Left cardiac atrium (tissue), 4 donors: ENCODE results near the gene GSN. TPM values are rescaled to one million over a fixed set of nuclear protein-coding genes. Genes with fewer than 3 reads are reported as not detected.
A peak's percentile ranks its signal among the peaks of the same experiment; 100 is the strongest.

Experiments used
- ATAC-seq, 2 donors: fragments of 200-7000 bp; cut with Tn5 transposase; one replicate each; pipeline ENCODE4 v1.9.1; 2020; ENCODE audit warnings: mild to moderate bottlenecking in 2 of 2, moderate library complexity in 2 of 2
- DNase-seq: peaks from one replicate; pipeline ENCODE4 v3.0.0-alpha.2; 2020
- intact Hi-C, 2 donors: fragments of 100-400 bp; cut with DNase I; formaldehyde crosslinking; loops; one replicate each; pipeline versions ENCODE4 v1.14.1 to v1.15.1; 2022 to 2023
- total RNA-seq, 2 donors: library from RNA; stranded (reverse); fragmentation: NEBNext Ultra II Directional; extraction: Animal tissue kit (Norgen Biotek cat#: 25700); gene quantifications; one replicate each; pipeline ENCODE4 v1.2.1, GENCODE V29; 2021
- donor health status: DM: no; HTN: yes; CAD: no.
- donor health status: DM: no; HTN: yes; CAD: no; lungs with severe emphysema.
- donor health status: DM: yes; HTN: yes; CAD: no.
- donor health status: Dilated cardiomyopathy.

GSN gene
- total RNA-seq, 2 donors from 2014 or later = 881 to 1,287 TPM

DNA sequence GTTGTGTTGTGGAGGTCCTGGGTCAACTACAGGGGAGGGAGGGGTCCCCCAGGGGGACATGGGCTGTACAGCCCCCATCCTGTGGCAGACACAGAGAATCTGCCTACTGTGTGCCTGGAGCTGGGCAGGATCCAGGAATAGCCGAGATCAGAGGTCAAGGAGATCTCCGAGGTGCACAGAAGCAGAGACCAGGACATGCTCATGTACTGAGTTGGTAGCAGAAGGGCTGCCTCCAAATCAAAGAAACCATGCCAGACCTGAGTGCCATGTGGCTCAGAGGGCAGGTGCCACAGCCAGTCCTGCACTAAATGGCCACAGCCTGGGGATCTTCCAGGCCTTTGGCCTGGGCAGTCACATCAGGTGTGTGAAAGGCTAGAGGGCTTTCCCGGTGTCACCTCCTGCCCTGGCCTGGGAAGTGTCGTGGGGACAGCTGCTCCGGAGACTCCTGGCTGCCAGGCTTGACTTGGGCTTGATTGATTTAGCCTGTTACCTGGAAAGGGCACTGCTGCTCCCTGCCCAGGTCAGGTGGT lies 27.8 kb downstream of the GSN start:
- peak; percentile 22 for DNase-seq
- ATAC-seq = no peak
- intact Hi-C loops = no loop called here

DNA sequence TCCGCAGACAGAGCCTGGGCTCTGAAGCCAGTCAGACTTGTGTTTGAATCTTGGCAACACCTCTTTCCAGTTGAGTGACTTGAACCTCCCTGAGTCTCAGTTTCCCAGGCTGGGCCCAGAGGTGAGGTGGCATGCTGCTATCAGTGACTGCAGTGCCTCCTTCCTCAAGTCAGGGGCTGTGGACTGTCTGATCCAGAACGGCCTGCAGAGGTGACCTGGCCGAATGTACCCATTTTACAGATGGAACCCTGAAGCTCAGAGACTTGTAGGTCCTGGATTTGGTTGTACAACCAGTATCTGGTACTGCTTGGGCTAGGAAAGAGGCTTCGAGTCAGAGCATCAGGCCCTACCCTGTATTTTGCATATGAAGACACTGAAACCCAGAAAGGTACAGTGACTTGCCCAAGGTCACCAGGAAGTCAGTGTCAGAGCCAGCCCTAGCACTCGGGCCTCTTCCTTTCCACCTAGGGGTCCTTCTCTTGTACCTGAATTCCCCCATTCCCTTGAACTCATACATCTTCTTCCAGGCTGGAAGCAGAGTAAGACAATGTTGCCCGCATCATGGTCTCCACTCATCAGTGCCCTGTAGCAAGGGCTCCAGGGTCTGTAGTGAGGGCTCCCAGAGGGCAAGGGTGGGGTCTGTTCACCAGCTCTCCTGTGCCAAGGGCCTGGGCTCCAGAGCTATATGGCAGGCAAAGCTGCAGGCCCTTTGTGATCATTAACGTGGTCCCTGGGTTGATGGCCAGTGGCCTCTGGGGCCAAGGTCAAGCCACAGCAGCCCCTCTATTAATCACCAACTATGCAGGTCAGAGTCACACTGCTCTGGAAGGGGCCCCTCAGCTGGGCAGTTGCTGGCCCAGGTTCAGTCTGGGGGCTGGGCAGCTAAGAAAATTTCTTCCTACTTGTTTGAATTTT lies 28.5 kb downstream of the GSN start:
- no peak for DNase-seq
- no peak for ATAC-seq
- intact Hi-C loops = no loop called here

DNA sequence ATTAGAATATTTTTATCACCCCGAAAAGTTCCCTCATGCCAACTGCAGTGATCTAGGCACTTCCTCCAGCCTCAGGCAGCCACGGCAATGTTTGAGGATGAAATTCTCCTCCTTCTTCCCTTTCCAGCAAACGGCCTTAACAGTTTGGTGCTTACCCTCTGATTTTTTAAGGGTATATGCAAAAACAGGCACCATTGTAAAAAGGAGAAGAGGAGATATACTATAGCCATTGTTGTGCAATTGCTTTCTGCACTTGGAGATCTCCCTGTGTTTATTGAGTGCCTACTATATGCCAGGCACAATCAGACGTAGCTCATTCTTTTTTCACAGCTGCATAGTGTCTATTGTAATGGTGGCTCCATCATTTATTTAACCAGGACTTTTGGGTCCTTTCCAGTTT lies 29.4 kb downstream of the GSN start:
- intact Hi-C loops = no loop called here
- no peak for DNase-seq
- no peak for ATAC-seq

DNA sequence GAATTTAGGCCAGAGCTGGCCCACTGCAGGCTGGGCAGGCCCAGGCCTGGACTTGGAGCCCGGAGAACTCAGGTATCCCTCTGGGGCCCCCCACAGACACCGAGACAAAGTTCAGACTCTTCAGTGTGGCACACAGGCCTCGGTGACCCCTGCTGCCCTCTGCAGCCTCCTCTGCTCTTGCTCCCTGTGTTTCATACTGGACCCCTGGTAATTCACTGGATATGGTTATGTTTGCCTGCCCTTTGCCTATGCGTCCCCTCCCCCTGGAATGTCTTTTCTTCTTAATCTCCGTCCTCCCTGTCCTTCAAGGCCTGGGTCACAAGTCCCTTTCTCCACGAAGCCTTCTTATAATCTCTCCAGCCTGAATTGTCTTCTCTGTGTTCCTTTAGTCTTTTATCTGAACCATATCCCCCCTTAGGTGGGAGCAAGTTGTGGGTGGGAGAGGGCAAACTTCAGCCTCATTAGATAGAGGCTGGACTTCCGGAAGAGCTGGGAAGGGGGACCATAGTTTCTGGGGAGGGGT lies 30.1 kb downstream of the GSN start:
- intact Hi-C loops = no loop called here
- DNase-seq (no peak), ATAC-seq (no peak)

DNA sequence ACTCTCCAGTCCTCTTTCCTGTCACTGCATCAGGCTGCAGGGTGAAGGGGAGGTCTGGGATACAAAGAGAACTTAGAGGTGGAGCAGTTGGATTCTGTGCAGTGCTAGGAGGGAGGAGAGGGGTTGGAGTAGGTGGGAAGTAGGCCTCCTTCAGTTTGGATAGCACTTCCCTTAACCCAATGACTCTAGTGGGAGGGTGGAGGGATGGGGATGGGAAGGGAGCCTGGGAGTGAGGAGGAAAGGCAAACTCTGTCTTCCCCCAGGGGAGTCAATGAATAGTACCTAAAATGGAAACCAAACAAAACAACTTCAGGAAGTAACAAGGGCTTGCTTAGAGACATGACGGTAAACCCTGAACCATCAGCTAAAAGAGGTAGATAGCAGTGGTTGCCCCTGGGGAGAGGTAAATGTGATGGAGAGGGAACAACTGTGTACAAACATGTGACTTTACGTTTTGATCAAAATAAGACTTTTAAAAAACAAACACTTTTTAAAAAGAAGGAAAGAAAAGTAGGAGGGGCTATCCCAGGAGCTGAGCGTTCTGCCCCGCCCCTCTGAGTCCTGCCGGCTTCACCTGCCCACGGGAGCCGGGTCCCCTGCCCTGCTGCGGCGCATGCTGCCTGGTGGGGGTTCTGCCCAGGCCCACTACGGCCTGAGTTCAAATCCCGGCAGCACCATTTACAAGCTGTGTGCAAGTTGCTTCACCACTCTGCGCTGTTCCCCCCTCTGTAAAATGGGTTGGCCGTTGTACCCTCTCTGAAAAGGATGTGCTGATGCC lies 30.9 kb downstream of the GSN start:
- ATAC-seq (peak; percentile 35 to 70), DNase-seq (no peak)
- intact Hi-C loops = no loop called here

DNA sequence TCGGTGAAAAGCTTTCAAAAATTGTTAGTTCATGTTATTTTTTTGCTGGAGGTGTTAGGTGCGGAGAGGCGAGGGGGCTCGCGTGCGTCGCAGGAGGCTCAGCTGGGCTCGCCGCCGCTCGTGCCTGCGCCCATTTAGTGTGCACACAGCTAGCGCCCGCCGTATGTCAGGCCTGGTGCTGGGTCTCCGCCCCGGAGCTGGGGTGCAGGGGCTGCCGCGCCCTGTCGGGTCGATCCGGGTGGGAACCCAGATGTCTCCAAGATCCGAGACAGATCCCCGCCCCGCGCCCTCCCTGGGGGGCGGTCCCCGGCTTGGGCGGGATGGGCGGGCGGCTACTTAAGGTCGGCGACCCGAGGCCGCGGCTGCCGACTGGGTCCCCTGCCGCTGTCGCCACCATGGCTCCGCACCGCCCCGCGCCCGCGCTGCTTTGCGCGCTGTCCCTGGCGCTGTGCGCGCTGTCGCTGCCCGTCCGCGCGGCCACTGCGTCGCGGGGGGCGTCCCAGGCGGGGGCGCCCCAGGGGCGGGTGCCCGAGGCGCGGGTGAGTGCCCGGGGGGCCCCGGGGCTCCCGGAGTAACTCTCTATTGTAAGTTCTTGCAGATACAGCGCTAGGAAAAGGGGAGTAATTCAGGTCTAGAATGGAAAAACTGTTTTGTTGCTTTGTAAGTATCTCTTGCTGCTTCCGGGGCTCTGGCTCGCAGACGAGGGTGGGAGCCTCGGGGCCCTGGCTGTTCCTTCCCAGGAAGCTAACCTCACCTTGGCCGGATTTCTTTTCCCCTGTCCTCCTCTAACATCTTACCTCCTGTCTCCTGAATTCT lies 31.7 kb downstream of the GSN start:
- intact Hi-C loops = no loop called here
- DNase-seq (peak; percentile 88), ATAC-seq (peak; percentile 68 to 81)

DNA sequence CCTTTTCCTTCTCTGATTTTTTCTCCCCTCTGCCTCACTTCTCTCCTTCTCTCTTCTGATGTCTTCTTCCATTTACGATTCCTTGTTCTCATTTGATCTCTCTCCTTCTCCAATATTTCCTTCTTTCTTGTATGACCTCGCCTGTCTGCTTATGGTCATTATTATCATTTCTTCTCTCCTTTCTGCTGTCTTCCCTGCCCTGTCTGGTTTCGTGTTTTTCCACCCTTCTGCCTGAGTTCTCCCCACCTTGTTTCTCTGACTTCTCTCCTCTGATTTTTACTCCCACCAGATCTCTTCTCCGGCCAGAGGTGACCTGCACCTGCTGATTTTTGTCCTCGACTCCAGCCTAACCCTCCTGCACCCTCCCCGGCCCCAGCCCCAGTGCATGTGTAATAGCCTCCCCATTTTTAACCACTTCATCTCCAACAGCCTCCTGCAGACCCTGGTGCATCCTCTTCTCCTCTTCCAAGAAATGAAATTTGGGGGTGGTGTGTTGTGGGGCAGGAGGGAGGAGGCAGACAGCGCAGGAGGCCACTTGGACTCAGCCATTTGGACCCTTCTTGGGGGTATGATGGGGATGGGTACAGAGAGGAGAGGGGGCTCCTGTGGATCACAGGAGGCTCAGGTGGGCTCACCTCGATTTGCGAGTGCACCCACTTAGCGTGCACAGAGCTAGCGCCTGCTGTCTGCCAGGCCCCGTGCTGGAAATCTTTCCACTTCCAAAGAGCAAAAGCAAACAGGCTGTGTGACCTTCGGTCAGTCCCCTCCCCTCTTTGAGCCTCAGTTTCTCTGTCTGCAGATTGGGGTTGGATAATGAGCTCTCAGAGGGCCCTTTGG lies 32.5 kb downstream of the GSN start:
- intact Hi-C loops = no loop called here
- DNase-seq (no peak), ATAC-seq (no peak)

DNA sequence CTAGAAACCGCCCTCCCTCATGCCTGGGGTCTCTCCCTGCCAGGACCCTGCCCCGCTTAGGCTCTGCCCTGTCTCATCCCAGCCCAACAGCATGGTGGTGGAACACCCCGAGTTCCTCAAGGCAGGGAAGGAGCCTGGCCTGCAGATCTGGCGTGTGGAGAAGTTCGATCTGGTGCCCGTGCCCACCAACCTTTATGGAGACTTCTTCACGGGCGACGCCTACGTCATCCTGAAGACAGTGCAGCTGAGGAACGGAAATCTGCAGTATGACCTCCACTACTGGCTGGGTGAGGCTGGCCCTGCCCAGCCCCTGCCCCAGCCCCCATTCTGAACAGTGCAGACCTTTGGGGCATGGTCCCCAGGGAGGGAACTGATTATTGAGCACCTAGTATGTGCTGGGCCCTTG lies 33.9 kb downstream of the GSN start:
- DNase-seq (no peak), ATAC-seq (no peak)
- intact Hi-C loops = no loop called here

DNA sequence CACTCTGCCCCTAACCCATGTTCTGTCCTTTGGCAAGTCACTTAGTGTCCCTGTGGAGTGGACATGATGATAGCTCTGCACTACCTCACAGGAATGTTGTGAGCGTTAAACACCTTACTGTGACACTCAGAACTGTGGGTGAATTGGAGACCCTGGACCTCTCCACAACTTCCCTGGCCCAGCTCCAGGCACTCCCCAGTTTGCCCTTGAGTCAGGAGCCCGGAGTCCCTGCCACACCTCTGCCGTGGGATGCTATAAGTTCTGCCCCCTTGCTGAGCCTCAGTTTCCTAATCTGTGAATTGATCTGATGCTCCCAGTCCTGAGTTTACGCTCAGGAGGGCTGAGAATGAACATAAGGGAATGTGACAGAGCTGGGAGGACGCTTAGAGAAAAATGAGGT lies 34.4 kb downstream of the GSN start:
- no peak for DNase-seq
- no peak for ATAC-seq
- intact Hi-C loops = no loop called here

DNA sequence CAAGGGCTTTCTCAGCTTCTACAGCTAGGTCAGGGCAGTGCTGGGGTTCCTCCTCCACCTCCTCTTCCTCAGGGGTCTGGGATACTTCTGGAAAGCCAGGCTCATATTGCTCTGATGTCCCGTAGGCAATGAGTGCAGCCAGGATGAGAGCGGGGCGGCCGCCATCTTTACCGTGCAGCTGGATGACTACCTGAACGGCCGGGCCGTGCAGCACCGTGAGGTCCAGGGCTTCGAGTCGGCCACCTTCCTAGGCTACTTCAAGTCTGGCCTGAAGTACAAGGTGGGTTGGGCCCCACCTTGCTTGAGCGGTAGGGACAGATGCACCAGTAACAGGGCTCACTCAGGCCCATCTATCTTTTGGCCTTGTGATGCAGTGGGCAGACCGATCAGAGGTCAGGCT lies 34.8 kb downstream of the GSN start:
- ATAC-seq = no peak
- intact Hi-C loops = no loop called here
- no peak for DNase-seq

DNA sequence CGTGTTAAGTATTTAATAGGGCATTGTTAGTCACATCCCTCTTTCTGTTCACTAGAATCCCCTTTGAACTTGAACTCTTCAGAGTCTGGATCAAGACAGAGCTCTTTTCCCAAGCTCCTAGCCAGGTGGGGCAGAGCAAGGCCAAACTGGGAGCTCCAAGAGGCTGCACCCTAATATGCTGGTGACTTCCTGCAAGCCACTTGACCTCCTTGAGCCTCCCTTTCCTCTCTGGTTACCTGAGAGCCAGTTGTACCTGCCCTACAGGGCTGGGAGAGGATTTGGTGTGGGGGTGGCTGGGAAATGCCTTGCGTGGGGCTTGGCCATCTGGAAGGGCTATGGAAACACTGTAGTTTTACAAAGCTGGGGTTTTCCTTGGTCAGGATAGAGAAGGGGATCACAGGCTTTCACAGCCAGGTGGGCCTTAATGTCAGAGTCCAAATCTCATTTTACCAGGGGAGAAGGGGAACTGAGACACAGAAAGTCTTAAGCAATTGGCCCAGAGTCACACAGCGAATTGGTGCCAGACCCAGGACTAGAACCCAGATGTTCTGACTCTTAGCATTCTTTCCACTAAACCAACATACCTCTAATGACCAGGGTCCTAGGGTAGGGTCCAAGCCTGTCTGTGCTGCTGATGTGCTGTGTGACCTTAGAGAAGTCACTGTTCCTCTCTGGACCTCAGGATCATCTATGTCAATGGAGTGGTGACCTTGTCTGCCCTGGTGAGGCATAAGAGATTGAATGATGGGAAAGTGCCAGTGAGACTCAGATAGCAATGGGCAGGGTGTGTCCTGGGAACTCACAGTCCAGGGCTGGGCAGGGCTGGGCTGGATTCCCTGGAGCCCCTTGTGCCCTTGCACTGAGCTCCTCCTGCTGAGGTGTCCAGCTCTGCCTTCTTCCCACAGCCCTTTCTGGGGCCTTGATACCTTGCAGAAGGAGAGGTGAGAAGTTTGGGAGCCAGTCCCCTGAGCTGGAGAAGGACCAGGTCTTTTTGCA lies 35.8 kb downstream of the GSN start:
- peak; percentile 33 for DNase-seq
- intact Hi-C loops = no loop called here
- no peak for ATAC-seq

DNA sequence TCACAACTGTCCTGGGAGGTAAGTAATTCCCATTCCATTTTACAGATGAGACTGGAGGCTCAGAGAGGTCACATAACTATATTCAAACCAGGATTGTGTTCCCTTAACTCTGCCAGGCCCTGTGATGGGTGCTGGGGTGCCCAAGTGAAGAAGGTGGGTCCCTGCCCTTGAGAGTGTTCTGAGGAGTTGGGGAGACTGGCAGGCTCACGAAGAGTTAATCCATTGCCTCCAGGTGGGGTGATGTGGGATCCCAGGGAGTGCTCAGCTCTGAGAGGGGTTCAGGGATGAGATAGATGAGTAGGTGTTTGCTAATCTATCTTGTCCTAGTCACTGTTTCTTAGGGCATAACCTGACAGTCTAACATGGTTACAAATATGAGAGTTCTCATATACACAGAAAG lies 36.7 kb downstream of the GSN start:
- DNase-seq (peak; percentile 3), ATAC-seq (no peak)
- intact Hi-C loops = no loop called here

DNA sequence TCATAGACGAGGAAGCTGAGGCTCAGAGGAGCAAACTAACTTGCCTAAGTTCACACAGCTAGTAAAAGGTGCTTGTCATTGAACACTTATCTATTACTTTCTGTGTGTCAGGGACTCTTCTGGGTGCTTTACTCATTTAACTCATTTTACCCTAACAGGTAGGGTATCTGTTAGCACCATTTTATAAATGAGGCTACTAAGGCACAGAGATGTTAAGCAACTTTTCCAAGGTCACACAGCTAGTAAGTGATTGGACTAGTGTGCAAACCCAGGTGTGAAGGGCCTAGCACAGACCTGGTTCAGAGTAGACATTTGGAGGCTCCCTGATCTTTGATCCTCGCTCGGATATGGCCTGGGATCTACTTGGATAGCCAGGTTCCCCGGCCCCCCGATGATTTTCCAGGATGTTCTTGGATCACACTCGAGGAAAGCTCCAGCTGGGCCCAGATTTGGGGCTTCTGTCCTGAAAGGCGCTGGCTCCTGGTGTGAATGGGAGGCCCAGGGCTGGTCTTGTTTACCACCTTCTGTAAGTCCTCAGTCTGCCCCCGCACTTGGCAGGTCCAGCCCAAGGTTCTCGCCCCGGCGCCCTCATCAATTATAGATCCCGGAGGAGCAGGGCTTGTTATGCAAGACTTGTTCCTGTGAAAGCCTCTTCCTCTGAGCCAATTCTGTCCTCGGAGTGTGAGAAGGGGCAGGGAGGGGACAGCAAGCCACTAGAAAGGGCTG lies 37.5 kb downstream of the GSN start:
- DNase-seq = peak; percentile 84
- ATAC-seq = peak; percentile 25 to 79
- intact Hi-C loops = no loop called here

DNA sequence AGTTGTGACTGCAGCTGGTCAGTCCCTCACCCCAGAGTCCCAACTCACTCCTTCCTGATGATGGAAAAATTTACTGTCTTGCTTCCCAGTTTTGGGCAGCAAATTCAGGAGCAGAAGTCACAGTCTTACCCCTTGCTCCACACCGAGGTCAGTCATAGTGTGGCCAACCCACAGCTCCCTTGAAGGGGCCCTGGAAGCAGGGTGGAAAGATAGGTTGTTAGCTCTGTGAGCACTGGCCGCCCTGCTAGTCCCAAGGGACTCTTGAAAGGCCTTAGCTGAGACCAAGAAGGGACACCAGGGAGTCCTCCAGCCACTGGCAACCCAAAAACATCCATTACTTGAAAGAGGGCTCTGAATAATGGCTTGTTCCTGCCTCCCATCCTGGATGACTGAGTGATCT lies 40.0 kb downstream of the GSN start:
- intact Hi-C loops = no loop called here
- peak; percentile 17 for DNase-seq
- no peak for ATAC-seq

DNA sequence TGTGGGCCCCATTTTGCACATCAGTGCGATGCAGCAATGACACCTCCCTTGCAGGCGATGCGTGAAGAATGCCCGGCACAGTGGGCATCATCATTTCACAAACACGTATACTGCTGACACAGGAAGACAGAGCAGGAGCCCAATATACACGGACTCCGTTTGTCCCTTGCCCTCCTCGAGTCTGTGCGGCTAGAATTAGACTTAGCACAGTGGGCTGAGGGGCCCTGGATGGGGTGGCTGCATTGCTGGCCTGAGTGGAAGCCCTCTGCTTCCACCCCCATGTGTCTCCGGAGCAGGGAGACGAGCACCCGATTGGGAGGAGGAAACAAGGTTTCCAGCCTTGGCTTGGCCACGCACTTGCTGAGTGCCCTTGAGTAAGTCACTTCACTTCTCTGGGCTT lies 40.8 kb downstream of the GSN start:
- intact Hi-C loops = no loop called here
- DNase-seq = peak; percentile 17
- peak in 1 of 2 donors; percentile 1 for ATAC-seq

DNA sequence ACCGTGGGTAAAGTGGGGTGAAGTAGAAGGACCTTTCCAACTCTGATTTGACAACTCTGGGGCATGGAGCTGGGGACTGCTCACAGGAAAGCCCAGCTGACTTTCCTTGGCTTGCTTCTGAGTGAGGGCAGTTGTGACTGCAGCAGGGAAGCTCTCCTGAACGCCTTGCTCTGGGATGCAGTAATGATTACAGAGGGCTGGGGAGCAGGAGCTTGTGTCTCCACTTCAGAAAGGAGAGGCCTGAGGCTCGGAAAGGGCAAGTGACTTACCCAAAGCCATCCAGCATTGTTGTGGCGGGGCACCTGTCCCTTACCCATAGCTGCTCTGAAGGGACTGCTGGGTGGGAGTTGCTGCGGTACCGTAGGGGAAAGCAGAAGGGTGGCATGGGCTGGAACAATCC lies 41.2 kb downstream of the GSN start:
- DNase-seq (peak; percentile 13), ATAC-seq (peak in 1 of 2 donors; percentile 1)
- intact Hi-C loops = no loop called here
